IPS DF 6.9 (cell line): ENCODE data around the gene RIPOR2.

Source experiments
- DNase-seq: peaks from one replicate; pipeline ENCODE4 v3.0.0-alpha.2; 2013; ENCODE audit warnings: low read depth, low spot score
- H3K27ac ChIP-seq: one replicate; pipeline ENCODE4 v1.5.1; 2013; ENCODE audit warnings: low read length, control low read depth
- H3K27me3 ChIP-seq: 2 replicates; pipeline ENCODE4 v1.6.1; 2013; ENCODE audit warnings: mild to moderate bottlenecking, low read length; ENCODE audit not compliant: control insufficient read depth, insufficient read depth
- H3K36me3 ChIP-seq: 2 replicates; pipeline ENCODE4 v1.6.1; 2013; ENCODE audit warnings: low read length; ENCODE audit not compliant: control insufficient read depth, insufficient read depth
- H3K4me1 ChIP-seq: 2 replicates; pipeline ENCODE4 v1.6.1; 2013; ENCODE audit warnings: low read length; ENCODE audit not compliant: control insufficient read depth, insufficient read depth
- H3K4me3 ChIP-seq: 2 replicates; pipeline ENCODE4 v1.5.1; 2013; ENCODE audit warnings: mild to moderate bottlenecking, low read length
- H3K9me3 ChIP-seq: 2 replicates; pipeline ENCODE4 v1.6.1; 2013; ENCODE audit warnings: low read length, inconsistent platforms; ENCODE audit not compliant: control insufficient read depth, insufficient read depth
- WGBS: extraction: QIAGEN DNeasy Blood & Tissue Kit; methylation state at CpG from one replicate; pipeline ENCODE4 v1.1.7; 2013; ENCODE audit warnings: mixed read lengths, missing lambda C conversion rate; ENCODE audit not compliant: insufficient read length, insufficient coverage; 5-methylcytosine and 5-hydroxymethylcytosine counted together

RIPOR2 gene

DNA sequence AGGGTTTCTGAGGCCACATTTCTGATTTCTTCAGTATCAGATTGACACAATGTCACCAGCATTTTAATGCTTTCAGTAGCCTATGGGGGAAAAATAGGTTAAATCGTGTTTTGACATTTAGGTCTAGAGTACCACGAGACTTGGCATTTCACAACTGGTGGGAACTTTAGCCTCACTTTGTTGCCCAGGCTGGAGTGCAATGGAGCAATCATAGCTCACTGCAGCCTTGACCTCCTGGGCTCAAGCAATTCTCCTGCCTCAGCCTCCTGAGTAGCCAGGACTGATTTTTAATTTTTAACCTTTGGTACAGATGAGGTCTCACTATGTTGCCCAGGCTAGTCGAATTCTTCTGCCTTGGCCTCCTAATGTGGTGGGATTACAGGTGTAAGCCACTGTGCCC is 126.0 kb downstream of the RIPOR2 start:
- Histone ChIP-seq H3K4me3 (no peak overlapping the region), H3K9me3 (no peaks in the 10 kb centered on the region), H3K27ac (no peak overlapping the region), H3K36me3 (no peaks in the 10 kb centered on the region), H3K27me3 (no peaks in the 10 kb centered on the region), H3K4me1 (no peaks in the 10 kb centered on the region)
- no CpG with 5 or more reads among the region's 3 CpGs for WGBS
- no peak for DNase-seq

DNA sequence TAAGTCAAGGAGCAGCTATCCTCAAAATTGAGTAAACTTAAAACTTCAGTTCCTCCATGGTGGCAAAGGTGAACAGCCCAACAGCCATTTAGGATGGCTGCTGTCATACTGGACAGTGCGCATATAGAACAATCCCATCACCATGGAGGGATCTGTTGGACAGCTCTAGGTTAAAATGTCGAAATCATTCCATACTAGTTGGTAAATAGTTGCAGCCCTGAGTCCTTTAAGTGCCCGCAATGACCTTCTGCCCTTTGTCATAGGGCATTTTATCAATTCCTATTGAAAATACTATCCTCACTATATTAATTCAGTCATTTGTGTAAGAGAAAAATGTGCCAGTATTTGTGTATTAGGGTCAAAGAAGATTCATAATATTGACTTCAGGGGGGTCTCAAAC is 128.2 kb downstream of the RIPOR2 start:
- no peak overlapping the region for H3K27ac ChIP-seq
- no peak overlapping the region for H3K4me3 ChIP-seq
- no peaks in the 10 kb centered on the region for H3K9me3 ChIP-seq
- no peaks in the 10 kb centered on the region for H3K27me3 ChIP-seq
- WGBS: no CpG with 5 or more reads among the region's 3 CpGs
- no peaks in the 10 kb centered on the region for H3K36me3 ChIP-seq
- H3K4me1 ChIP-seq: no peaks in the 10 kb centered on the region
- DNase-seq: no peak

DNA sequence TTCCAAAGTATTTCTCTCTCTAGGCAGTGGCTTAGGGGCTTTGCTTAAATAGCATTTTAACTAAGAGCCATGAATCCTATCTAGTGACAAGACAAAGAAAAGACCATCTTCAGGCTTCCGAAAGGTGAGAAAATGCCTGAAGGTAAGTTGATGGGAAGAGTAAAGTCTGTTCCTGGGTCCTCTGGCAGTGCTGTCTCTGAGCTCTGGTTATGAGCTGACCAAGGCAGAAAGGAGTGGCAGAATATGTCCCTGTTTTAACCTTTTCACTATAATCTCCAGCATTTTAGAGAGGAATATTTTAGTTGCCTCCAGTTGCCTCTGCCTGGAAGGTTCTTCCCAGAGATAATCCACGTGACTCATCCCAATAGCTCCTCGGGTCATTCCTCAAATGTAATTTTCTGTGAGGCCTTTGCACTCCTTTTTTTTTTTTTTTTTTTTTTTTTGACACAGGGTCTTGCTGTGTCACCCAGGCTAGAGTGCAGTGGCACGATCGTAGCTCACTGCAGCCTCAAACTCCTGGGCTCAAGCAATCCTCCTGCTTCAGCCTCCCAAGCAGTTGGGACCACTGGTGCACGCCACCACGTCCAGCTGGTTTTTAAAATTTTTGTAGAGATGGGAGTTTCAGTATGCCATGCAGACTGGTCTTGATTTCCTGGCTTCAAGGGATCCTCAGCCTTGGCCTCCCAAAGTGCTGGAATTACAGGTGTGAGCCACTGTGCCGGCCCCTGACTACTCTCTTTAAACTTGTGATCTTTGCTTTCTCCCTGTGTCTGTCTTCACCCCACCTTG is 133.3 kb downstream of the RIPOR2 start:
- Histone ChIP-seq H3K27ac (no peak overlapping the region), H3K4me1 (no peaks in the 10 kb centered on the region), H3K9me3 (no peaks in the 10 kb centered on the region), H3K36me3 (no peaks in the 10 kb centered on the region), H3K27me3 (no peaks in the 10 kb centered on the region), H3K4me3 (no peak overlapping the region)
- WGBS: no CpG with 5 or more reads among the region's 8 CpGs
- no peak for DNase-seq

DNA sequence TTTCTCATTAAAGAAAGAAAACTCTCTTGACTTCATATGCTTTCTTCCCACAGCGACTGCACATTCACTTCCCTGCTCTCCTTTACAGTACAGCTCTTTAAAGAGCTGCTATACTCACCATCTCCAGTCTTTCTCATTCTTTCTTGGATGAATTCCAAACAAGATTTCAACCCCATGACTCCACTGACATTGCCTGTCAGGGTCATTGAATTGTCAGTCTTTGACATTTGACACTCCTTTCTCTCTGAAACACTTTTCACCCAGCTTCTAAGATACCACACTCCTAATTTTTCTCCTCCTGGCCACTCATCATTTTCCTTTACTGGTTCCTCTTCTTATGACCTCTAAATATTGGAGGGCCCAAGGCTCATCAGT is 136.2 kb downstream of the RIPOR2 start:
- Histone ChIP-seq H3K27ac (no peak overlapping the region), H3K4me1 (no peaks in the 10 kb centered on the region), H3K9me3 (no peaks in the 10 kb centered on the region), H3K27me3 (no peaks in the 10 kb centered on the region), H3K4me3 (no peak overlapping the region), H3K36me3 (no peaks in the 10 kb centered on the region)
- no CpG with 5 or more reads among the region's 1 CpG for WGBS
- DNase-seq: no peak

DNA sequence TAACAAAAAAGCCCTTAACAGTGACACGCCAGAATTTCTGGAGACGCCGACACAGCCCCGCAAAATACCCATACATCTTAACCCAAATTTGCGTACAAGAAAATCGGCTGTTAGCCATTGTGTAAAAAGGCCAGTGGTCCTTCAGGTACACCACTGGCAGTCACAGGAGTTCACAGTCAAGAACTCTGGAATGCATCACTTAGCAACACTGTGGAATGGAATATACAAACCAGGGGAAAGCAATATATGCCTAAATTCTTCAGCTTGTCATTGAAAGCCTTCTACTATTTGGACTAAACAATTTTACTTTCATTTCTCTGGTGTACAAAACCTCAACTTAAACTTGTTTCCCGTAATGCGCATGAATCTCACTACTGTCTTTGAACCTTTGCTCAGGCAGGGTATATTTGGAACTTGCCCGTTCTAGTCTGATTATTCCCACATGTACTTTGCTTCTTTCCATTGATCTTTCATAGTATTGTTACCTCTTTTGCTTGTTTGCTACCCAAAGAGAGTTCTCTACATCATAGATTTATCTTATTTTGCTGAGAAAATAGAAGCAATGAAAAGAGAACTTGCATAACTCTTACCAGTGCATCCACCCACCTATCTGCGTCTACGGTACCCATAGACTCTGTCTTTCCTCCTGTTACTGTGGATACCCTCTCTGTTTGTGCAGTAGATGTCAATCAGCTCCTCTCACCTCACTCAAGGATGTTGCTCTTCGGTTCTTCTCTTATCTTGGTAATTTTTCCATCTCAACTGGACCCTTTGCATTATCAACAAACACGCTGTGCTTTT is 136.8 kb downstream of the RIPOR2 start, which contains the start of gene ARMH2:
ARMH2 (minus strand) TSS at position 178 of the 801 bp plus-strand sequence; CDS start at position 118, 60 bp downstream.
- no peaks in the 10 kb centered on the region for H3K27me3 ChIP-seq
- H3K9me3 ChIP-seq: no peaks in the 10 kb centered on the region
- H3K4me3 ChIP-seq: no peak within 1 kb of the TSS
- DNase-seq: no peak
- H3K27ac ChIP-seq: no peak within 1 kb of the TSS
- no CpG with 5 or more reads among the region's 13 CpGs for WGBS
- no peaks in the 10 kb centered on the region for H3K4me1 ChIP-seq
- no peaks in the 10 kb centered on the region for H3K36me3 ChIP-seq

DNA sequence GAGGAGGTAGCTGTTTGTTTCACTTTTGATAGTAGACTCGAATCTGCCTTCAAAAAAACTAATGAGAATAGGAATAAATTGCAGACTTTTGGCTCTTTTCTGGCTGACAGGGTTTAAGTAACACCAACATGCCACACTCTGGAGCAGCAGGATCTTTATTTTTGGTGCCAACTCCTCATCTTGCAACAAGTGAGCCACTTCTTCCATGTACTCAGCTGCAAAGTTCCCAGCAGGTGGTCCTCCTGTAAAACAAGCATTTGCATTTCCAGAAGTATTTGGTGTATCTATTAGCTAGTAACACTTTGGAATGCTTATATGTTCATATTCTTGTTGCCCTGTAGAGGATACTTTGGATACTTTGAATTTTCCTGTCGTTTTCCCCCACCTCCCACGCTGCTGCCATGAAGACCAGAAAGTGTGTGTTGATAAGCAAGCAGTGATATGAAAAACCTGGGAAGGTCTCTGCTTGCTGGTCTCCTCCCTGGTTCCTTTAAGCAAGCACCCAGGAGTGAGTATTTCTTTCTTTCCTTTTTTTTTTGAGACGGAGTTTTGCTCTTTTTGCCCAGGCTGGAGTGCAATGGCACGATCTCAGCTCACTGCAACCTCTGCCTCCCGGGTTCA is 138.1 kb downstream of the RIPOR2 start:
- Histone ChIP-seq H3K4me1 (no peaks in the 10 kb centered on the region), H3K27me3 (no peaks in the 10 kb centered on the region), H3K27ac (no peak overlapping the region), H3K36me3 (no peaks in the 10 kb centered on the region), H3K9me3 (no peaks in the 10 kb centered on the region), H3K4me3 (no peak overlapping the region)
- no peak for DNase-seq
- no CpG with 5 or more reads among the region's 6 CpGs for WGBS

DNA sequence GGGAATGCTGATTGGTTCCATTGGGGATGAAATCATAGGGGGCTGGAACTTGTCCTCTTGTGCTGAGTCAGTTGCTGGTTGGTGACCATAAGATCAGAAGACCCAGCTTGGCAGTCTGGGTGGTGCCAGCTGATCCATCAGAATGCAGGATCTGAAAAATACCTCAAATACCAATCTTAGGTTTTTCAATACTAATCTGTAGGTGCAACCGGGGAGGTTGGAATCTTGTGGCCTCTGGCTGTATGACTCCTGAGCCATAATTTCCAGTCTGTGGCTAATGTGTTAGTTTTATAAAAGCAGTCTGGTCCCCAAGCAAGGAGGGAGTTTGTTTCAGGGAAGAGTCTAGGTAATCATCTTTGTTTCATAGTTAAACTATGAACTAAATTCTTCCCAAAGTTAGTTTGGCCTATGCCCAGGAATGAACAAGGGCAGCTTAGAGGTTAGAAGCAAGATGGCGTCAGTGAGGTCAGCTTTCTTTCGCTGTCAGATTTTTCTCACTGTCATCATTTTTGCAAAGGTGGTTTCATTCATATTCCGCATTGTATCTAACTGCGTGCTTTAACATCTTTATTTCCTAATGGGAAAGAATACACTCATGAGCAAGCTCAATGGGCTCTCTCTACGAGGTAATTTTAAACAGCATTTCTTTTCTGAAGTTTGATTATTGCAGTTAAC is 139.0 kb downstream of the RIPOR2 start:
- no peaks in the 10 kb centered on the region for H3K9me3 ChIP-seq
- no peak for DNase-seq
- no peak overlapping the region for H3K4me3 ChIP-seq
- H3K36me3 ChIP-seq: no peaks in the 10 kb centered on the region
- no peak overlapping the region for H3K27ac ChIP-seq
- H3K27me3 ChIP-seq: no peaks in the 10 kb centered on the region
- H3K4me1 ChIP-seq: no peaks in the 10 kb centered on the region
- WGBS: no CpG with 5 or more reads among the region's 6 CpGs

DNA sequence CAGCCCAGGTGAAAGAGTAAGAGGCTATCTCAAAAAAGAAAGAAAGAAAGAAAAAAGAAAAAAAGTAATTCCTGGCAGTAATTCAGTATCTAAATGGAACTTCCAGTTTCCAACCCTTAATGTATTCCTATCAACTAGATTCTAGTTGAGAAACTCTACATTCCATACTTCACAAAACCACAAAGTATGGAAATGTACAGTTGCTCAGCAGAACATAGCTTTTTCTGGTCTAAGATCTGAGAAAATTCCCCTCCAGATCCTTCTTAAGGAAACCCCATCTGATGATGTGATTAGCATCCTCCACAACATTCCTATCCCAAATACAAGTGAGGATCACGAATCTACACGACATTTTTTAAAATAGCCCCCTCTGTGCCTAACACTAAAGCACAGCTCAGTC is 140.7 kb downstream of the RIPOR2 start:
- Histone ChIP-seq H3K9me3 (no peaks in the 10 kb centered on the region), H3K27ac (no peak overlapping the region), H3K4me1 (no peaks in the 10 kb centered on the region), H3K4me3 (no peak overlapping the region), H3K27me3 (no peaks in the 10 kb centered on the region), H3K36me3 (no peaks in the 10 kb centered on the region)
- no CpG with 5 or more reads among the region's 2 CpGs for WGBS
- no peak for DNase-seq

DNA sequence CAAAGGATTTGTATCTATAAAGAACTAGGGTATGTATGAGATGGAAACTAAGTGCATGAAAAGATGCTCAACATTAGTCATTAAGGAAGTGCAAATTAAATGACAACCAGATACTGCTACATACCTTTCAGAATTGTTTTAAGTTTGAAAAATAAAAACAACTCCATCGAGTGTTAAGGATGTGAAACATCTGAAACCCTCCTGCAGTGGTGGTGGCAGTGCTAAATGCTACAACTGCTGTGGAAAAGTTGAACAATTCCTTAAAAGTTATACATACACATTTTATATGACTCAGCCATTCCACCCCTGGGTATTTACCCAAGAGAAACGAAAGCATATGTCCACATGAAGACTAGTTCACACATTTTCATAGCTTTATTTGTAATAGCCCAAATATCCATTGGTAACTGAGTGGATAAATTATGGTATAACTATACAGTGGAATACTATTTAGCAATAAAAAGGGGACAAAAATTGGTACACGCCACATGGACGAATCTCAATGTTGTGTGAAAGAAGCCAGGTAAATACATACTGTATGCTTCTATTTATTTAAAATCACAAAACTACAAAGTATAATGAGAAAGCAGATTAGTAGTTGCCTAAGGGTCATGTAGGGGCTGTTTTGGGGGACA is 147.6 kb downstream of the RIPOR2 start:
- Histone ChIP-seq H3K4me3 (no peak overlapping the region), H3K27me3 (no peaks in the 10 kb centered on the region), H3K9me3 (no peaks in the 10 kb centered on the region), H3K36me3 (peaks cover 3% of the 10 kb centered on the region; the same call in 1 of the 2 replicates), H3K27ac (no peak overlapping the region), H3K4me1 (no peaks in the 10 kb centered on the region)
- no peak for DNase-seq
- no CpG with 5 or more reads among the region's 4 CpGs for WGBS

DNA sequence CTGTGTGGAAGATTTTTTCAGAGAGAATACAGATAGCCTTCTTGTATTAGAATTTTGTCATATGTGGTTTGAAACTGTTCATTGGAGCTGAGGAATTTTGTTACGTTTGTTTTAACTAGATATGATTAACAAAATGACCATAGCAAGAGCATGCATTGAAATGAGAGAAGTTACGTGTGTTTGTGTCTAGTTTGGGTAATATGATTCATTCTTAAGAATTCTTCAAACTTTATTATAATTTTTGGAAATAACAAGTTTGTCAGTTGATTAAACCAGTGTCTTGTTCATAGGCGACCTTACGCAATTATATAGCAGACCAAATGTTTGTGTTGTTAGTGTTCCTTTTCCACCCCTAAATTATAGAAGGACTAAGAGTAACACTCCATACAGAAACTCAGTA is 155.6 kb downstream of the RIPOR2 start:
- Histone ChIP-seq H3K36me3 (peaks cover 5% of the 10 kb centered on the region; the same call in 1 of the 2 replicates), H3K4me3 (no peak overlapping the region), H3K4me1 (peaks cover 3% of the 10 kb centered on the region; the same call in 1 of the 2 replicates), H3K9me3 (no peaks in the 10 kb centered on the region), H3K27me3 (no peaks in the 10 kb centered on the region), H3K27ac (no peak overlapping the region)
- 100% methylated on average over 2 of the region's 4 CpGs for WGBS
- no peak for DNase-seq
